ENCODE measurements around the gene SPAG5.

Gene SPAG5

DNA sequence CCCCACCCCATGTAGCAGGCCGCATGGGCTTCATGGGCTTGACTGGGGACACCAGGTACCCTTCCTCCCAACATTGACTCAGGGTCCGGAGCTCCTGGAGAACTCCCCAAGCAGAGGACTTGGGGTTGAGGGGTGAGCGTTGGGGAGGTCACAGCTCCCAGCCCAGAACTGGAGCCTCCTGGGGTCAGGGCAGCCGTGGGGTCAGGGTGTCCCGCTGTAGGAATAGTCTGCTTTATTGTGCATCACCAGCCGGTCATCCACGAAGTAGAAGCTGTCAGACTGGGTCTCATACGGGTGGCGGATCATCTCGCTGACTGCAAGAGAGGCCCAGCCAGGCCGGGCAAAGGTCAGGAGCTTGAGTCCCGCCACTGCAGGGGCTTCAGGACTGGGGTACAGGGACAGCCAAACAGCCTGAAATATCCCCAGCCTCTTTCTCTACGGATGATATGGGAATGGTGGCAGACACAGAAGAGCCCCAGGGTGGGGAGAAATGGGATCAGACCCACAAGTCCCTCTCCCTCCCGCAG, 51.7 kb downstream of the SPAG5 start:
- H3K27ac ChIP-seq = no peak overlapping the region

DNA sequence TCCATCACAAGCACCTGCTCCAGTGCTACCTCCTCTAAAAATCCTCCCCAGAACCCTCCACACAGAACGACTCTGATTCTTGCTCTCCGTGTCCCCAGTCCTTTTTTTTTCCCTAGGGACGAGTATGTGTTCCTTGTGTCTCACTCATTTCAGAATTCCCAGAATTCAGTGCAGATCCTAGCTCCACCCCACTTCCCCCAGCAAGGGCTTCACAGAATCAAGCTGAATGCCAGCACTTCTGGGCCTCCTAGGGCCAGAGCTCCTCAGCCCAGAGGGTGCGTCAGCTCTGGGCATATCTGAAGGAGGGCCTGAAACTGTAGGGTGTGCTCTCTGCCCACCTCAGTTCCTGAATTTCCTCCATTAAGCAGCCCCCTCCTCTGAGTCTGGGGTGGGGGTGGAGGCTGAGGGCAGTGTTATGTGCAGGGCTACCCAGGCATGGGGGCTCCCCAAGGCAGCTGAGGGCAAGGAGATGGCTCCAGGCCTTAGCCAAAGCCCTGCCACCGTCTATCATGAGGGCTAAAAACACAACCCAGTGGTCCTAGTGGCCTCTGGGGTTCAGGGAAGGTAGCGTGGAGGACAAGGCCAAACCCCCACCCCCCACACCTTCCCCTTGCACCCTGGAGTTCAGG, 52.9 kb downstream of the SPAG5 start:
- no peak overlapping the region for H3K27ac ChIP-seq
- TF ChIP-seq, protein P1, sequence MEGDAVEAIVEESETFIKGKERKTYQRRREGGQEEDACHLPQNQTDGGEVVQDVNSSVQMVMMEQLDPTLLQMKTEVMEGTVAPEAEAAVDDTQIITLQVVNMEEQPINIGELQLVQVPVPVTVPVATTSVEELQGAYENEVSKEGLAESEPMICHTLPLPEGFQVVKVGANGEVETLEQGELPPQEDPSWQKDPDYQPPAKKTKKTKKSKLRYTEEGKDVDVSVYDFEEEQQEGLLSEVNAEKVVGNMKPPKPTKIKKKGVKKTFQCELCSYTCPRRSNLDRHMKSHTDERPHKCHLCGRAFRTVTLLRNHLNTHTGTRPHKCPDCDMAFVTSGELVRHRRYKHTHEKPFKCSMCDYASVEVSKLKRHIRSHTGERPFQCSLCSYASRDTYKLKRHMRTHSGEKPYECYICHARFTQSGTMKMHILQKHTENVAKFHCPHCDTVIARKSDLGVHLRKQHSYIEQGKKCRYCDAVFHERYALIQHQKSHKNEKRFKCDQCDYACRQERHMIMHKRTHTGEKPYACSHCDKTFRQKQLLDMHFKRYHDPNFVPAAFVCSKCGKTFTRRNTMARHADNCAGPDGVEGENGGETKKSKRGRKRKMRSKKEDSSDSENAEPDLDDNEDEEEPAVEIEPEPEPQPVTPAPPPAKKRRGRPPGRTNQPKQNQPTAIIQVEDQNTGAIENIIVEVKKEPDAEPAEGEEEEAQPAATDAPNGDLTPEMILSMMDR (conservative IDR thresholded peaks at IDR 0.05) = no peak

More for the DNA sequence above, 51.7 kb downstream of the SPAG5 start:
- TF ChIP-seq, protein P1 (conservative IDR thresholded peaks at IDR 0.05) = no peak

DNA sequence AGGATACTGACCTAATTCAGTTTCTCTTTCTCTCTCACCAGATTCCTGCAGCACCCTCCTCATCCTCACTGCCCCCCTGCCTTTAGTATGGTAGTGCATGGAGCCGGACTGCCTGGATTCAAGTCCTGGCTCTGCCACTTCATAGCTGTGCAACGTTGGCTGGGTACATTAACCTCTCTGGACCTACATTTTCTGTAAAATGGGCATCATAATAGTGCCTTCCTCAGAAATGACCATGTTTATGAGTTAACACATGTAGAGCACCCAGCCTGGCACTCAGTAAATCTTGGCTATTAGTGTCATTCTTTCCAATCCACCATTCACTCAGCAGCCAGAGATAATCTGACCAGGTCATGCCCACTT, 53.7 kb downstream of the SPAG5 start:
- no peak overlapping the region for H3K27ac ChIP-seq
- TF ChIP-seq, protein P1 (conservative IDR thresholded peaks at IDR 0.05) = no peak

DNA sequence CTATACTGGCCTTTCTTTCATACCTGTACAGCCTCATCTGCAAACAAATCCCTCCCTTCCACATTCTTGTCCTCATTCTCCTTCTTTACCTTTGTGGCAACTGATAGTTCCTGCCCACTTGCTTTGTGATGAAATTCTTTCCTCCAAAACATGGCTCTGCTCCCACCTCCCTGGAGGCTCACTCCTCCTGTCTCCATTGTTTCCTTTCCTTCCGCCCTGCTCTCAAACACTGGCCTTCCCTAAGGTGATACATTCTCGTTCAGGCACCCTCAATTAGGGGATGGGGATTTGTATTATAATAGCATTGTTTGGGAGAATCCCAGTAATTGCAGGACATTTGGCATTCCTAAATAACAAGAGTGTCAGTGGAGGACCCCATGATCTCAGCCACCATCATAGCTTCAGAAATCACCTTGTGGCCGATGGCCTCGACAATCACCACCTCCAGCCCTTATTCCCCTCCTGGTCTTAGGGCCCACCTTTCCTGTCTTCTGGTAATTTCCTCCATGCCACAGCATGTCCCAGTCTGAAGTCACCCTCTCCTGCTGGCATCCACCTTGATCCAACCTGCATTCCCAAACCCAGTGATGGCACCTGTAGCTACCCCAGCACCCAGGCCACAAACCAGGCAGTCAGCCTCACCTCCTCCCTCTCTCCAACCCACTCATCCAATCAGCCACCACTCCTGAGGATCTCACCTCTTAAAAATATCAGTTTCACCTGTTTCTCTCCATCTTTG, 54.3 kb downstream of the SPAG5 start:
- TF ChIP-seq, protein P1 (conservative IDR thresholded peaks at IDR 0.05) = no peak
- H3K27ac ChIP-seq = no peak overlapping the region

DNA sequence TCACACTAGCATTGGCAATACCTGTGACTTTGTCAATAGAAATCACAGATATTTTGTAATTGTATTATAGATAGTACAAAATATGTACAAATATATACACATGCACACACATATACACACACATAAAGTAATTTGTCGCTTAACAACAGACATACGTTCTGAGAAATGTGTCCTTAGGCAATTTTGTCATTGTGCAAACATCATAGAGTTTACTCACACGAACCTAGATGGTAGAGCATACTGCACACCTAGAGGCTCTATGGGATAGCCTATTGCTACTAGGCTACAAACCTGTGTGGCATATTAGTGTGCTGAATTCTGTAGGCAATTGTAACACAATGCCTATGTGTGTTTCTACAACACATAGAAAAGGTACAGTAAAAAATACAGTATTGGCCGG, 57.4 kb downstream of the SPAG5 start:
- H3K27ac ChIP-seq = no peak overlapping the region
- TF ChIP-seq, protein P1 (conservative IDR thresholded peaks at IDR 0.05) = no peak

DNA sequence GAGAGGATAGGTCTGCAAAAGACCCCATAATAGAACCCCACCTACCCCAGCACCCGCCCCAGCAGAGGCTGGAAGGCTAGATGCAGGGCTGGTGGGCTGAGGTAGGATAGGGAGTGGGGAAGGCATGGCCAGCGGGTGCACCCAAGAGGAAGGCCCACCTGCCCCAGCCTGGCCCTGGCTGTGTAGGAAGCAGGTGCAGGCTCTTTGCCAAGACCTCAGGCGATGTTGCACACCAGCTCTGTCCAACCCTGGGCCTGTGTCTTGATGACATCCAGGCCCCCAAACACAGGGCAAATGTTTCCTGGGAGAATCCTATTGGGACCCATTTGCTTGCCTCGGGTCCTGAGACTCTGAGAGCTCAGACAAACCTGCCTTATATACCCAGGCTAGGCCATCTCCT, 58.6 kb downstream of the SPAG5 start:
- TF ChIP-seq, protein P1 (conservative IDR thresholded peaks at IDR 0.05) = no peak
- peak overlapping the region; percentile 40 for H3K27ac ChIP-seq

DNA sequence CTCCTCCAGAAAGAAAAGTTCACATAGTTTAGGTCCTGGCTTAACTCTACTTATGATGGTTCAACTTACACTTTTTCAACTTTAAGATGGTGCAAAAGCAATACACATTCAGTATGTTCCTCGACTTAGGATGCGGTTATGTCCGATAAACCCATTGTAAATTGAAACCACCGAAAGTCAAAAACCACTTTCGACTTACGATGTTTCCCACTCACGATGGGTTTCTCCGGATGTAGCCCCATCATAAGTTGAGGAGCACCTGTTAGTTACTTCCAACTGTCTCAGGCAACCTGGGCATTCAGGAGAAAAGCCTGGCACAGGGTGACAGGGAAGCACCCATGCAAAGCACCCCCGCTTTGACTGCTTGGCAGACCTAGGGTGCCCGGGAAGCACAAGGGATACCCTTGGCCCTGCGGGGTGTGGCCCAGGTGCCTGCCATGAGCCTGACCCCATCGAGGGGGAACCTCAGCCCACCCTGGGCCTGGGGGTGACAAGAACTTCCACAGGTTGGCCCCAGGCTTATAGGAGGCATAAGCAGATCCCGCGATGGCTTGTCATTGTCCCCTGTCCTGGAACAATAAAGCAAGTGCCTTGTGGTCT, 60.4 kb downstream of the SPAG5 start:
- TF ChIP-seq, protein P1 (conservative IDR thresholded peaks at IDR 0.05) = no peak
- no peak overlapping the region for H3K27ac ChIP-seq

Data from VCaP (cell line).